ENCODE results near the gene KCNJ2.

KCNJ2 gene

DNA sequence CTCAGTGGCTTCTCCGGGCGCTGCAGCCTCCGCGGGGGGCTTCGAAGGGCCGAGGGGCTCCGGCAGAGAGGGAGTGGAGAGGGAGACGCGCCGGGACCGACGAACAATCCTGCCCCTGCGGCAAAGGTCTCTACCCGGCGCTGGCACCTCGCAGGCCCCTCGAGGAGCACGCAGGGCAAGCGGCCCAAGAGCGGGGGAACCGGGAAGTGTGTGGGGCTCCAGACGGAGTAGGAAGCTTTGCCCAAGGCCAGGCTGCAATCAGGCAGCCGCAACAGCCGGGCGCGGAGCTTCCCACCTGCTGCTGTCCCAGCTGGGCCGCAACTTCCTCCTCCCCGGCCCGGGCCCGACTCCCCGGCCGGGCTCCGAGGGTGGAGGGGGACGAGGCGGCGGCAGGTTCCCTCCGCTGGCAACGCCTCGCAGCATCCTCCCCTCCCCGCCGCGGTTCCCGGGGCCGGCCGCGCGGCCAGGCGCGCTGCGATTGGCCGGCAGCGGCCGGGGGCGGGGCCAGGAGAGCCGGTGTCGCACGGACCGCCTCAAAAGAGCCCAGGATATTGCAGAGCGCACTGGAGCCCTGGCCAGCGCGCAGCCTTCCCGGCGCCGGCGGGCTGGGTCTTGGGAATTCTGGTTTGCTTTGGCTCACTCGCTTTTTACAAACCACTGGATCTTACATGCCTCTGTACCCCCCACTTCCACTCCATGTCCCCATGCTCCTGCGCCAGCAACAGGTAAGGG lies at the start of gene KCNJ2:
Gene KCNJ2, plus strand, starts transcription at position 556 of the 732 bp plus-strand sequence. CDS start 5,508 bp downstream, outside the sequence.
- DNase-seq: peak; percentile 83

DNA sequence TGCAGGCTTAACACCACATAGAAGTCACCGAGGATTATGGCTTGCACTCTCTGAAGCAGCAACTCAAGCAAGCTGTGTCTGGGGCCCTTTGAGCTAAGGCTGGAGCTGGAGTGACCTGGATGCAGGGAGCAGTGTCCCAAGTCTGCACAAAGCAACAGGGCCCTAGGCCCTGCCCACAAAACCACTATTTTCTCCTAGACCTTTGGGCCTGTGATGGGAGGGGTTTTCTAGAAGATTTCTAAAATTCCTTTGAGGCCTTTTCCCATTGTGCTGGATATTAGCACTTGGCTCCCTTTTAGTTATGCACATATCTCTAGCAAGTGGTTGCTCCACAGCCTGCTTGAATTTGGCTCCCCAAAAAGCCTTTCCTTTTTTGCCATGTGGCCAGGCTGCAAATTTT lies 49.8 kb upstream of the KCNJ2 start:
- no peak for DNase-seq

DNA sequence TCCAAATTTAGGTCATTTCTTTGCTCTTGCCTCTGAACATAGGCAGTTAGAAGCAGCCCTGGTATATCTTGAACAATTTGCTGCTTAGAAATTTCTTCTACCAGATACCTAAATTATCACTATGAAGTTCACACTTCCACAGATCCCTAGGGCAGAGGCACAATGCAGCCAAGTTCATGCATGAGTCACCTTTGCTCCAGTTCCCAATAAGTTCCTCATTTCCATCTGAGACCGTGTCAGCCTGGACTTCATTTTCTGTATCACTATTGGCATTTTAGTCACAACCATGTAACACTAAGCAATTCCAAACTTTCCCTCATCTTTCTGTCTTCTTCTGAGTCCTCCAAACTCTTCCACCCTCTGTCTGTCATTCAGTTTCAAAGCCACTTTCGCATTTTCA lies 49.3 kb upstream of the KCNJ2 start:
- no peak for DNase-seq

DNA sequence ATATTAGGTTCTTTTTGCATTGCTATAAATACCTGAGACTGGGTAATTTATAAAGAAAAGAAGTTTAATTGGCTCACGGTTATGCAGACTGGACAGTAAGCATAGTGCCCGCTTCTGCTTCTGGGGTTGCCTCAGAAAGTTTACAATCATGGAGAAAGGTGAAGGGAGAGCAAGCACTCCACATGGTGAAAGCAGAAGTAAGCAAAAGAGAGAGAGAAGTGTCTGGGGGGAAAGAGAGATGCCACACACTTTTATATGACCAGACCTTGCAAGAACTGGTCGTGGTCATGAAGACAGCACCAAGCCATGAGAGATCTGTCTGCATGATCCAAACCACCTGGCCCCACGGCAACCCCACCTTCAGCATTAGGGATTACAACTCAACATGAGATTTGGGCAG lies 48.9 kb upstream of the KCNJ2 start:
- no peak for DNase-seq

DNA sequence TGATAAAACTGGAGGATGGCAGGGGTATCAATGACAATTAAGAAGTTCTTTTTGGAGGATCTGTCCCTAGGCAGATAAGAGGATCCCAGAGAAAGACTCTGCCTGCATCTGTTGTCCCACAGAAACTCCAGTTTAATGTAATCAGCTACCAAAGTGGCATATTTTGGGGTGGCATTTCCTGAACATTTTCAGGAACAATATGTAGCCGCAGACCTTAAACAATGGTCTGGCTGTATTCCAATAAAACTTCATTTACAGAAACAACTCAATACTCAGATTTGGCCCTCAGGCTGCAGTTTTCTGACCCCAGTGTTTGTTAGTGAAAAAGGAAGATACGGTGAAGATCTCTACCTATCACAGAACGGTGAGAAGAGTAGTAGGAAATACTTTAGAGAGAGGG lies 48.2 kb upstream of the KCNJ2 start:
- DNase-seq: no peak

DNA sequence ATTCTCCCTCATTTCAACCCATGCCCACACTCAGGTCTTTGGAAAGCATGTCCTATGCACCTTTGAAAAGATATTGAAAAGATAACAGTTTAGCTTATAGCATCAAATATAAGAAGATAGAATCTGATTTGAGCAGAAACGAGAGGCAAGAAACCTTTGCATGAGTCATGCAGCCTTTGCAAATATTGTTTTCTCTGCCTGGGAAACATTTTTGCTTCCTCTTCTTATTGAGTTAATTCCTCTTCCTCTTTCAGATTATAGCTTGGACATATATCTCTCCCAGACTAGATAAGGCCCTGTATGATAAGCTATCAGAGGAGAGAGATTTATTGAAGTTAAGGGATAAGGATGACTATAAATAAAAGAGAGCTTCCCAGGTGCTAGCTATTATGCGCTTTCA lies 46.1 kb upstream of the KCNJ2 start:
- DNase-seq: no peak

DNA sequence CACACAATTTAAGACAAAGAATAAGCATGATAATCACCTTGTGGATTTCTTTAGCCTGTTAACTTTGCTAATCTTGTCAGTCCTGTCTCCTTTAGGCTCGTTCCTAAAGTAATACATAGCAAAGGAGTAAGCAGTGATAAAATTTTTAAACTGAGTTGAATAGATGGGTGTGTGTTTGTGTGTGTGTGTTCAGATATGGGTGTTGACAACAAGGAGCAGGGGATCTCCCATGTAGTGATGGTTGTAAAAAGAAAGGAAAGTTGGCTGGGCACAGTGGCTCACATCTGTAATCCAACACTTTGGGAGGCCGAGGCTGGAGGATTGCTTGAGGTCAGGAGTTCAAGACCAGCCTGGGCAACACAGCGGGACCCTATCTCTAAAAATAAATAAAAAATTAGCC lies 44.6 kb upstream of the KCNJ2 start:
- no peak for DNase-seq

DNA sequence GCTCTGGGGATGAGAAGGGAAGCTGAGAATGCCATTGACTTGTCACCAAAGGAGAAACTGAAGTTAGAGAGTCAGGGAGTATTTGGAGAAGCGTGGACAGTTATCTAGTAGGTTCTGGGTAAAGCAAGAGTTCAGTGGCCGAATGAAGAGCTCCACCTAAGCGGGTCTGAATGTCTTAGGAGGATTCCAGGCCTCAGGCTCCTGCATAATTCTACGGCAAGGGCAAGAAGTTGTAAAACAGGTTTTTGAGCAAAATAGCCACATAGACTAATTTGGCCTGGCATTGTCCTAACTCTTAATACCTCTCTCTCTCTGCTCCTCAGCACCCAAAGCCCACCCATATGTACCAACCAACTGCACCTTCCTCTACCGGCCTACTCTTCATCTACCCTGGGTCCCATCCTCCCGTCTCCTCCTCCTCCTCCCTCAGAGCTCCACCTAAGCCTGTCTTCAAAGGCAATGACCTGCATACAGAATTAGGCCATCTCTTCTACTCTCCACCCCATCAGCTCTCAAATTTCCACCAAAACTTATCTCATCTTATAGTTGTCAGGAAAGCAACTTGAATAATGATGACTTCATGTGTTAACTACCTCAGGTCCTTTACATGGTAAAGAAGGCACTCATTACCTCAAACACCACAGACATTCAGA lies 42.0 kb upstream of the KCNJ2 start:
- no peak for DNase-seq

DNA sequence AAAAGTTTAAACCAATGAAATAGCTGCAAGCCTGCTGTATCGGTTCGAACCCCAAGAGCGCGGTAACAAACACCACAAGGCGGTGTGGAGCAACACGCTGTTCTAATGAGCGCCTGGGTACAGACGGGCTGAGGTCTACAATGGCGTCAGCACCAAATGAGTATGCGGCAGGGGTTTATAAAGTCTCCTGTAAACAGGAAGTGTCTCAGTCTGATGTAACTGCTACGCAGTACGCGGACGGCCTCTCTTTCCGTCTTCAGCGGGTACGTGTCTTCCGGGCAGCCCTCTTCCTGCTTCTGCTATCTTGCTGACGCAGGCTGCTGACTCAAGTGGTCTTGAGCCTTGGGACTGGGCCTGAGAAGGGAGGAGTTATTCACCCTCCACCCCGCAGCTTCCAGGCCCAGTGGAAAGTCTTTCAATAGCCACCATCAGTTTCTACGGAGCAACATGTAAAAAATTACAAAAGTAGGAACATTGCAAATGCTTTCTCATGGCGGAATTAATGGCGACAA lies 40.5 kb upstream of the KCNJ2 start:
- DNase-seq: no peak

DNA sequence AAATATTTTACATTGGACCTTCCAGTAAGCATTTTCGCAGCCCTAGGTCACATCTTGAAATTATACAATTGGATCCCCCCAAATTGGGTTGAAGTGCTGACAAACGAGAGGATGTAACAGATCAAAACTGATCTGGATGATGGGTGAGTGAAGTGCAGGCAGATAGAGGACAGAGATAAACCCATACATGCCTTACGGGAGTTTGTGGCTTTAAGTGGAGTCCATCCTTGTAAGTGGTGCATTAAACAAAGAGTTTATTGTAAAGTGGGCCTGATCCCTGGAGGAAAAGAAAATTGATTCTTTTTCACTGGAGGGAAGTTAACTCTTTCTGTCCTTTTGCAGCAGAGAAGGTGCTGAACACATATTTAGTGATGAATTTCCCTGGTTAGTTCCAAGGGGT lies 39.0 kb upstream of the KCNJ2 start:
- no peak for DNase-seq

DNA sequence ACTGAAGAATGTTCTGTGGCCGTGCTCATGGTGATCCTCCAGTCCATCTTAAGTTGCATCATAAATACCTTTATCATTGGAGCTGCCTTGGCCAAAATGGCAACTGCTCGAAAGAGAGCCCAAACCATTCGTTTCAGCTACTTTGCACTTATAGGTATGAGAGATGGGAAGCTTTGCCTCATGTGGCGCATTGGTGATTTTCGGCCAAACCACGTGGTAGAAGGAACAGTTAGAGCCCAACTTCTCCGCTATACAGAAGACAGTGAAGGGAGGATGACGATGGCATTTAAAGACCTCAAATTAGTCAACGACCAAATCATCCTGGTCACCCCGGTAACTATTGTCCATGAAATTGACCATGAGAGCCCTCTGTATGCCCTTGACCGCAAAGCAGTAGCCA lies 36.8 kb upstream of the KCNJ2 start:
- DNase-seq: no peak

DNA sequence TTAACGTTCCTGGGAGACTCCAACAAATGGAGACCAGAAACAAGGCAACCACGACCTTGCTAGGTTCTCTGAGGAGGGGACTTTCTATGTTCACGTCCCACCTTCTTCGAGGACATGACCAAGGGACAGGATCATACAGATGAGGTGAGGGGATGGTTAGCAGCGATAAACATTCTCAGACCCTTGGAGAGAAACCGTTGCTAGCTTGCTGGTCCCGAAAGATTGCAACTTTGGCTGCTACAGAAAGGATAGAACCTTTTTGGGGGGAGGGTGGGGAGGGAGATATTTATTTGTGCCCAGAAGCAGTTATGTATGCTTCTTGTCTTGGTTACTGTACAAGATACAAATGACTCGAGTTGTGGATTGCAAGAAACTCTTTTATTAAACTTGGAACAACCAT lies 35.3 kb upstream of the KCNJ2 start:
- DNase-seq: no peak

DNA sequence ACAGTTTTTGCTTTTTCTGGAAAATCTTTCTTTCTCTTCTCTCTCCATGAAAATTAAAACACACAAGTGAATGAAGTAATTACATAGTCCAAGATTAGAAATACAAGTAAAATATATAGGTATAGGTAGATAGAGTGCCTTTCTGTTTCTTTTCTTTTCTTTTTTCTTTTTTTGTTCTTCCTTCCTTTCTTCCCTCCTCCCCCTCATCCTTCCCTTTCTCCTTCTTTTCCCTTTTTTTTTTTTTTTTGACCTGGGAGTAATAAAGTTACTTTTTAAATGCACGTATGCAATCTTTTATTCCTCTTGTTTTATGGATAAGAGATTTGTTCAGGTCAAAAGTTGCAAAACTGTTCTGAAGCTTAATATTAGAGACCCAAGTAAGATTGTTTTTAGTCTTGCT lies 34.6 kb upstream of the KCNJ2 start:
- no peak for DNase-seq

DNA sequence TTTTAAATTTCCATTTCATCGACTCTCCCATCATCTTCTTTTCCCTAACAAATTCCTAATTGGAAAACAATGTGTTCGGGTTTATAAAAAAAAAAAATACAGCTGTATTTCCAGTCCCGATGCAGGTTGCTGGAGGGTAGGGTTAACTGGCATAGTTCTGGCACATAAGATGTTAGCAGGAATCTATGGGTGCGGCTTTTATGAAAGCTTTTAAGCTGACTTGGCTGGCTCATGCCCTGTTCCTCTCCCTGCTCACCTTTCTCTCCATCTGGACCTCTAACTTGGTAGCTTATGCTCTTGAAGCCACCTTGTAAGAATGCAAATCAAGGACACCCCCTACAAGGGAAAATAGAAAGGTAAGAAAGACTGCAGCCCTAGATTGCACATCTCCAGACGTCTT lies 33.2 kb upstream of the KCNJ2 start:
- DNase-seq: no peak

DNA sequence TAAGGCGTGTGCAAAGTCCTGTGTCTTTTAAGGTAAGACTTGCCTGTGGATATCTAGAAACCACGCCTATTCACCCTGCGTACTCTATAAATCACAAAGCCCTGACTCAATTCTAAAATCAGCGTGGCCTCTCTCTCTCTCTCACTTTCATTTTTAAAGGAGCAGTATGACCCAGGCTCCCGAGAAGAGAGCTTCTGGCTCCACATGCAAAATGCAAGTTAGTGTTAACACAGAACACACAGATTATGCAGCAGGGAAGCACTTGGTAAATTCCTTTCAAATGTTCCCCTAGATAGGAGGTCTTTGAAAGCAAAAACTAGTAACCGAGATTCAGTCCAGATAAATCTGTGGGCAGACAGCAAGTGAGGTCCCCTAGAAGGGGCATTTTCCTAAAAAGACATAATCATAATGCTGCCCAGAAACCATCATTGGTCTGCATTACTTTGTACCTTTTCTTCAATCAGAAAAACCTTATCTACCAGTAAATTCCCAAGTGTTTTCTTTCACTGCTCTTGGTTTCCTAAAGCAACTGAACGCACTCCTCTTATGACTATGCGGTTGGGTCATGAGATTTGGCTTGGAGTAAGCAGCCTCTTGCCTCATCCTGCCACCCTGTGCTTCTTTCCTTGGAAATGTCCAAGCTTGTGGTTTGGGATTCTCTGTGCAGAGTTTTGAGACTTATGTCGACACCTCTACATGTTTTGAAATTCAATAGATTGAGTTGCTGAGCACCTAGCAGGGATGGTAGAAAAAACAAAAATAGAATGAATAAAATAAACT lies 31.7 kb upstream of the KCNJ2 start:
- DNase-seq: peak; percentile 18

DNA sequence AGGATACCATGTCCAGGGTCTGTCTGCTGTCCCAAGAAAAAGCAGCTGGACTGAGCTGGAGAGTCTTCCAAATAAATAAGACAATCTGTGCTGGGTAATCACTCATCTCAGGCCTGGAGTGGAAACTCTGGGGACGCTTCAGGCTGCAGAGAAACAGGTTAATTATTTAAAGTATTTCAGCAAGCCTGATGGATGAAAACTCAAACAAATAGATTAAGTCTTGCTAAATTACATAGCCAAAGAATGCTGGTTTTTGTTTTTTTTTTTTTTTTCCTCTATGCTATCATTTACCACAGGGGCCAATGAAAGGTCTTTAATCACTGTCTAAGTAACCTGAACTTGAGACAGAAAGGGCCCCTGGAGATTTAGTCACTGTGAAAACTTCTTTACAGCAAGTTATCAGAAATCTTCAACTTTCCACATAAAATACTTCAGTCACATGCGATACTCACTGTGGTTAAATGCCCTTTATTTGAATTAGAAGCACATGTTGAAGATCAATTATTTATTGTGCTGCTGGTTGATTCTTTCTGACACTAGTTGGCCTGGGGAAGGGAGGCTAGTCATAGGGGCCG lies 31.0 kb upstream of the KCNJ2 start:
- no peak for DNase-seq

DNA sequence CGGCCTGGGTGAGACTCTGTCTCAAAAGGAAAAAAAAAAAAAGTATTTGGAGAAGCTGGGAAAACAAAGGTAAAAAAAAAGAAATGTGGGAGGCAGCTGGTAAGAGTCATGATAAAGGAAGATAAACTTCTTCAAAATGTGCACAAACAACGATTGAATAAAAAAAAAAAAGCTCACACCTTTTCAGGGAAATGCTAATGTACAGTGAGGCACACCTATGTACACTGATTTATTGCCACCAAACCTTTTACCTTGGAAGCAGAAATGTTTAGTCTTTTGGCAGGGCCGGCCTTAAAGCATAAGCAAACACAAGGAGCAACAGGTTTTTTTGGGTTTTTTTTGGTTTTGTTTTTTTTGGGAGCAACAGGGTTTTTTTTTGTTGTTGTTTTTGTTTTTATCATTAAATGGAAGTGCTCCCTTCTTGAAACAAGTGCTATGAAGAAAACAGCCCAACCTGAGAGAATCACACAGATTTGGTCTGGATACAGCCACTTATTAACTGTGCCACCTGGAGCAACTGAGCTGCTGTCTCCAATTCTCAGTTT lies 29.8 kb upstream of the KCNJ2 start:
- no peak for DNase-seq

DNA sequence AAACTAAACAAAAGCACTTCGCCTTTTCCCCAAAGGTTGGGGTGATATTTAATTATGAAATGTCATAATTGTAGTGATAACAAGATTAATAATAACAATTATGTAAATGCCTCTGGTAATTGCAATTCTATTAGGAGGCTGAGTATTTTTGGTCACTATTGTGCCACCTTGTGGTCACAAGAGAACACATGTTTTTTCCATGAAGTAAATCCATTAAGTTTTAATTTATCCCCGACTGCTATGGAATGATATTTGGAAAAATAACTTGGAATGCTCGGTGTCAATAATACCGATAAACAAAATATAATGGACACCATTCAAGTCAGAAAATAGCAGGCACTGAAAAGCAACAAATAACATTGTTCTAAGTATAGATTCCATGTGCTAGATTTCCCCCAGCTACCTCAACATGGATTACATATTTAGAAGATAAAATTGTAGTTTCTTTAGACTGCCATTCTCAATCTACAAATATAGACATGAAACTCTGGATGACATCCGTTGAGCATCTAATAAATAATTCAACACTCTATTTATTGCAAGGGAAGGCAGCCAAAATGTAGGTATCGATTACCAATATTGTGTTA lies 25.0 kb upstream of the KCNJ2 start:
- DNase-seq: no peak

DNA sequence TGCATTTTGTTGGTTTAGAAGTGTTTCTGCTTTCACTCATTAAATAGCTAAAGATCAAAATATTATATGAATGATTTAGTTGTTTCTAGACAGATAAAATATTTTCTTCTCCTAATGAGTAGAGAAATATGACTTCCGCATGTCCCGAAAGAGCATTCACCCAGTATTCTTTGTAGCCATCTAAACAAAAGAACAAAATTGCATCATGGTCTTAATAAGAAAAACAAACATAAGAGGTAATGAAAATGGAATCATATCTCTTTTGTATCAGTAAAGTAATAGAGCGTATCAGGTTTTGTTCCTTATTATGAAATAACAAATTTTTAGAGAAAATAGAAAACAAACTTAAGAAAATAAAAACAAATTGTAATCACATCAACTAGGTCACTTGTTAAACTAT lies 16.1 kb upstream of the KCNJ2 start:
- no peak for DNase-seq

DNA sequence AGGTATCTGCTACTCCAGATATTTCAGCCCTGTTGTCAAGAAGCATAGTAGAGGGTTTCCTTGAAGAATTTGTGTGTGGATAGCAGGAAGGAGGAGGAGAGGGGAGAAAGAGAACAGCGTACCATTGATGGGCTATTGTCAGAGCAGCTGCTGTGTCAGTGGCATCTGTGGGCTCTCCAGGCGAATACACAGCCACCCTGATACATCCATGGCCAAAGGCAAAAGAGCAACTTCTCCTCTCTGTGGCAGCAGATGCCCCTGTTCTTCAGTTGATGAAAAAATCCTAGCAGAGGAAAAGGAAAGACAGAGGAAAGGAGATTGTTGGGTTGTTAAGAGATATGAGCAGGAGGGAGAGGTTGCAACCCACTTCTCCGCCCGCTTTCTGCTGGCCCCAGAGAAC lies 12.2 kb upstream of the KCNJ2 start:
- no peak for DNase-seq

DNA sequence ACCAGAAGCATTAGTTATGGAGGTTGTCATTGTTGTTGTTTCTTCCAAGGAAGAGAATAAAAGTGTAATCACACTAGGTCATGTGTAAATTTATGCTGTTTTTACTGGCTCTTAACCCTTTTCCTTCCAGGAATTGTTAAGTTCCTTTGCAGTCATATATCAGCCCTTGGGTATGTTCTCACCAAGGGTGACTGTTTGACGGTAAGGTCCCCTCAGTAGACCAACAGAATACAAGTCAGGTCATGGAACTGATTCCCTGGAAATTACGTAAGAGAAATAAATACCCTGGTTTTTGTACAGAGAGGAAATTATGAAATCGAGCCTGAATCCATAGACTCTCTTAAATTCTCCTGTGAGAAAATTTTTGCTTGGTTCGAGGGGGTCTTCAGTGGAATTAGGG lies 11.2 kb upstream of the KCNJ2 start:
- DNase-seq: no peak

DNA sequence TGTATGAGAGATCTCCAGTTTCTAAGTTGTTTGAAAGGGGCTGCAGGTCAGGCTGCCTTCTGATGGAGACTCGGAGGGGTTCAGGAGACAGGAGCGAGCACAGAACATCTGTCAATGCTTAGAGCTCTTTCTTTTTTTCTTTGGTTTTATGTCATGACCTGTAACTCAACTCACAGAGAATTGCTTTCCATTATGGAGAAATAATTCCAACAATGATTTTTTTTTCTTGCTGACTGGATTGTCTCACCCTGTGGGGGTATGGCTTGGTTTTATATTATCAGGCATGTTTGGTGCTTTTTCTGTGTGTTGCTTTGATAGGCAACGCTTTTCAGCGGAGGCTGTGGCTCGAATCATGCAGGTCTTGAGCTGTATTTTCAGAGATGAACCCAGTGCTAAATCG lies 10.7 kb upstream of the KCNJ2 start:
- DNase-seq: no peak

DNA sequence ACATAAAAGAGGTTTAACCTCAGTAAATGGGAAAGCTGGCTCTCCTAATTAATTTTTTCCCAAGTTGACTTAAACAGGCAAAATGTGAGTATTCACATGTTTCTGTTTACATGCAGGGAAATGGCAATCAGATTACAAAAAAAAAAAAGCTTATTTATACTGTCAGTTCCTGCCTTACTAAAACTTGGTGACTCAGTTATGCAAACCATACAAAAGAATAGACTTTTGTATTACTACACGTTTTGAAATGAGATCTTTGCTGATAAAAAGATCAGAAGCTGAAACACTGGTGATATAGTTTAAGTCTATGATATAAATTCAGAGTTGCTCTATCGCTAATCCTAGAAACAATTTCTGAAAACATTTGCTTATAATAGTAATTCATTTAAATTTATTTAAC lies 9.4 kb upstream of the KCNJ2 start:
- DNase-seq: no peak

All from DMS153 (cell line).